Panc1 (cell line): Measurements from ENCODE around the gene UNC45B. TPM values are rescaled to one million over a fixed set of nuclear protein-coding genes. Genes with fewer than 3 reads are reported as not detected.

Experiments
- ATAC-seq: fragments of 200-7000 bp; cut with Tn5 transposase; 2 replicates; pipeline ENCODE4 v1.9.1; 2020; ENCODE audit warnings: mild to moderate bottlenecking, moderate library complexity
- BruUV-seq: library from RNA; stranded (reverse); fragments of 400-500 nt; replicated peaks from 2 replicates; lab custom pipeline; 2021; lab: Mats Ljungman, UMichigan
- CTCF ChIA-PET: fragments of 300-600 bp; sonication (Branson Sonifier 250); formaldehyde crosslinking; loops from one replicate; lab custom pipeline; 2022; ENCODE audit warnings: antibody characterized with exemption; lab: Charles Lee
- POLR2A ChIA-PET: fragments of 300-600 bp; sonication (Branson Sonifier 250); formaldehyde crosslinking; loops from one replicate; lab custom pipeline; 2022; ENCODE audit warnings: antibody characterized with exemption; lab: Charles Lee
- DNase-seq: peaks from one replicate; pipeline ENCODE4 v3.0.0-alpha.2; 2010; ENCODE audit warnings: low read depth, low spot score
- H3K27ac ChIP-seq: 2 replicates; pipeline ENCODE4 v1.5.1; 2011; ENCODE audit warnings: mild to moderate bottlenecking, low read length, inconsistent platforms
- H3K27me3 ChIP-seq: fragments of 200-500 bp; sonication (Bioruptor generic); 2 replicates; pipeline ENCODE4 v1.6.0; 2014; ENCODE audit warnings: low read length, inconsistent platforms; ENCODE audit not compliant: control insufficient read depth, insufficient read depth
- H3K36me3 ChIP-seq: fragments of 200-500 bp; sonication (Bioruptor generic); 2 replicates; pipeline ENCODE4 v1.5.1; 2014; ENCODE audit warnings: inconsistent platforms, mild to moderate bottlenecking, low read length, moderate library complexity; ENCODE audit not compliant: control insufficient read depth, insufficient read depth
- H3K4me1 ChIP-seq: 2 replicates; pipeline ENCODE4 v1.5.1; 2011; ENCODE audit warnings: inconsistent platforms, mild to moderate bottlenecking, low read length, moderate library complexity; ENCODE audit not compliant: control insufficient read depth, insufficient read depth
- H3K4me3 ChIP-seq, 2 experiments: 2 replicates each; pipeline ENCODE4 v1.5.1; 2011 to 2012; ENCODE audit warnings: low read depth in 2 of 2, low read length in 2 of 2, mild to moderate bottlenecking in 2 of 2, inconsistent platforms in 1 of 2, moderate library complexity in 1 of 2
- H3K9me3 ChIP-seq: fragments of 200-500 bp; sonication (Bioruptor generic); 2 replicates; pipeline ENCODE4 v1.5.1; 2014; ENCODE audit warnings: low read depth, mild to moderate bottlenecking, inconsistent platforms, low read length, moderate library complexity; ENCODE audit not compliant: control insufficient read depth, insufficient read depth
- POLR2AphosphoS5 ChIP-seq: IDR thresholded peaks from 2 replicates; pipeline ENCODE4 v1.6.1; 2012; ENCODE audit warnings: mild to moderate bottlenecking, low read depth, low read length, moderate library complexity
- SIN3A ChIP-seq: IDR thresholded peaks from 2 replicates; pipeline ENCODE4 v1.6.1; 2012; ENCODE audit warnings: low read depth, mild to moderate bottlenecking, low read length, moderate library complexity, borderline replicate concordance; ENCODE audit not compliant: insufficient read depth
- TCF7L2 ChIP-seq: IDR thresholded peaks from 2 replicates; pipeline ENCODE4 v1.6.1; 2011; ENCODE audit warnings: mild to moderate bottlenecking, low read depth, low read length, inconsistent platforms
- in situ Hi-C: cut with HindIII; loops from 2 replicates; pipeline ENCODE4 v1.10.0; 2016; ENCODE audit warnings: low sequenced_read_pairs, low pct_unique_long_range_greater_than_20kb
- intact Hi-C: fragments of 100-400 bp; cut with micrococcal nuclease; formaldehyde crosslinking; loops from one replicate; pipeline ENCODE4 v1.10.0; 2022; ENCODE audit not compliant: unreplicated experiment
- total RNA-seq: library from RNA; stranded (reverse); gene quantifications from one replicate; pipeline ENCODE4 v1.2.1, GENCODE V29; 2021; ENCODE audit not compliant: unreplicated experiment
- TF ChIP-seq, protein P1 (sequence below): fragments of 450-650 bp; IDR thresholded peaks from 2 replicates; pipeline ENCODE4 v1.5.1; 2017; ENCODE audit warnings: mild to moderate bottlenecking
- TF ChIP-seq, protein P2 (sequence below), 2 experiments: IDR thresholded peaks; 2 replicates each; pipeline ENCODE4 v1.6.1; 2011 to 2012; ENCODE audit warnings: low read depth in 2 of 2, control low read depth in 1 of 2, low read length in 1 of 2, mild to moderate bottlenecking in 1 of 2, moderate library complexity in 1 of 2; ENCODE audit not compliant: insufficient read depth in 1 of 2

Gene UNC45B
- total RNA-seq, 1 experiment from 2014 or later, result not detected

DNA sequence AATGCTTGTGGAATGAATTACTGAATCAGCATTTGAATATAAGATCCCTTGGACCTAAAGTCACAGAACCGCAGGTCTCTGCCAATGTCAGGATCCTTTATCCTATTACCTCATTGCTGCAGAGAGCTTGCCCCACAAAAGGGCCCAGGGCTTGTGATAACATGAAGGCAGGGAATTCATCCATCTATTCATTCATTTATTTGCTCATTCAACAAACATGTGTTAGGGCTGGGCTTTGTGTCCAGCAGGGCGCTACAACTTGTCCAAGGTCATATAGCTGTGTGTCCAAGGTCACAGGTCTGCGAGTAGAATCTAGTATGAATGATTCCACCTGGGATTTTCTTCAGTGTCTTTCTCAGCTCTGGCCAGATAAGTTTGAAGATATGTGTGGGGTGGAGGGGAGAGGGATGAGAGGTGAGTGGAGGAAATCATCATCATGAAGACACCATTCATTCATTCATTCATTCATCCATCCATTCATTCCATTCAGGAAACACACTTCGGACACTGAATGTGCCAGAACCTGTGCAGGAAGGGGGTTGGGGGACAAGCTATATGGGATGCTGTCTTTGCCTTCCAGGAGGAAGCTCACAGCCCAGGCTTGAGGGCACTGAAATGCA lies 1.3 kb upstream of the UNC45B start:
- H3K27me3 ChIP-seq, result no peaks in the 10 kb centered on the region
- DNase-seq (no peak), ATAC-seq (no peak)
- no peaks in the 10 kb centered on the region for H3K9me3 ChIP-seq
- H3K4me3 ChIP-seq, result no peak overlapping the region
- H3K36me3 ChIP-seq, result no peaks in the 10 kb centered on the region
- no peaks in the 10 kb centered on the region for H3K4me1 ChIP-seq
- ChIA-PET CTCF (no interaction called here), POLR2A (no interaction called here)
- intact Hi-C loops, result no loop called here
- TF ChIP-seq TCF7L2 (no peak), POLR2AphosphoS5 (no peak)
- TF ChIP-seq, protein P1, sequence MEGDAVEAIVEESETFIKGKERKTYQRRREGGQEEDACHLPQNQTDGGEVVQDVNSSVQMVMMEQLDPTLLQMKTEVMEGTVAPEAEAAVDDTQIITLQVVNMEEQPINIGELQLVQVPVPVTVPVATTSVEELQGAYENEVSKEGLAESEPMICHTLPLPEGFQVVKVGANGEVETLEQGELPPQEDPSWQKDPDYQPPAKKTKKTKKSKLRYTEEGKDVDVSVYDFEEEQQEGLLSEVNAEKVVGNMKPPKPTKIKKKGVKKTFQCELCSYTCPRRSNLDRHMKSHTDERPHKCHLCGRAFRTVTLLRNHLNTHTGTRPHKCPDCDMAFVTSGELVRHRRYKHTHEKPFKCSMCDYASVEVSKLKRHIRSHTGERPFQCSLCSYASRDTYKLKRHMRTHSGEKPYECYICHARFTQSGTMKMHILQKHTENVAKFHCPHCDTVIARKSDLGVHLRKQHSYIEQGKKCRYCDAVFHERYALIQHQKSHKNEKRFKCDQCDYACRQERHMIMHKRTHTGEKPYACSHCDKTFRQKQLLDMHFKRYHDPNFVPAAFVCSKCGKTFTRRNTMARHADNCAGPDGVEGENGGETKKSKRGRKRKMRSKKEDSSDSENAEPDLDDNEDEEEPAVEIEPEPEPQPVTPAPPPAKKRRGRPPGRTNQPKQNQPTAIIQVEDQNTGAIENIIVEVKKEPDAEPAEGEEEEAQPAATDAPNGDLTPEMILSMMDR, result no peak
- TF ChIP-seq, protein P2, sequence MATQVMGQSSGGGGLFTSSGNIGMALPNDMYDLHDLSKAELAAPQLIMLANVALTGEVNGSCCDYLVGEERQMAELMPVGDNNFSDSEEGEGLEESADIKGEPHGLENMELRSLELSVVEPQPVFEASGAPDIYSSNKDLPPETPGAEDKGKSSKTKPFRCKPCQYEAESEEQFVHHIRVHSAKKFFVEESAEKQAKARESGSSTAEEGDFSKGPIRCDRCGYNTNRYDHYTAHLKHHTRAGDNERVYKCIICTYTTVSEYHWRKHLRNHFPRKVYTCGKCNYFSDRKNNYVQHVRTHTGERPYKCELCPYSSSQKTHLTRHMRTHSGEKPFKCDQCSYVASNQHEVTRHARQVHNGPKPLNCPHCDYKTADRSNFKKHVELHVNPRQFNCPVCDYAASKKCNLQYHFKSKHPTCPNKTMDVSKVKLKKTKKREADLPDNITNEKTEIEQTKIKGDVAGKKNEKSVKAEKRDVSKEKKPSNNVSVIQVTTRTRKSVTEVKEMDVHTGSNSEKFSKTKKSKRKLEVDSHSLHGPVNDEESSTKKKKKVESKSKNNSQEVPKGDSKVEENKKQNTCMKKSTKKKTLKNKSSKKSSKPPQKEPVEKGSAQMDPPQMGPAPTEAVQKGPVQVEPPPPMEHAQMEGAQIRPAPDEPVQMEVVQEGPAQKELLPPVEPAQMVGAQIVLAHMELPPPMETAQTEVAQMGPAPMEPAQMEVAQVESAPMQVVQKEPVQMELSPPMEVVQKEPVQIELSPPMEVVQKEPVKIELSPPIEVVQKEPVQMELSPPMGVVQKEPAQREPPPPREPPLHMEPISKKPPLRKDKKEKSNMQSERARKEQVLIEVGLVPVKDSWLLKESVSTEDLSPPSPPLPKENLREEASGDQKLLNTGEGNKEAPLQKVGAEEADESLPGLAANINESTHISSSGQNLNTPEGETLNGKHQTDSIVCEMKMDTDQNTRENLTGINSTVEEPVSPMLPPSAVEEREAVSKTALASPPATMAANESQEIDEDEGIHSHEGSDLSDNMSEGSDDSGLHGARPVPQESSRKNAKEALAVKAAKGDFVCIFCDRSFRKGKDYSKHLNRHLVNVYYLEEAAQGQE (IDR thresholded peaks at IDR 0.05; ENCODE audit: insufficient read depth in 1 of 2, low read depth in 2 of 2, low read length in 1 of 2), result no peak
- H3K27ac ChIP-seq, result no peak overlapping the region
- no TSS peak for BruUV-seq
- in situ Hi-C loops, result no loop called here

DNA sequence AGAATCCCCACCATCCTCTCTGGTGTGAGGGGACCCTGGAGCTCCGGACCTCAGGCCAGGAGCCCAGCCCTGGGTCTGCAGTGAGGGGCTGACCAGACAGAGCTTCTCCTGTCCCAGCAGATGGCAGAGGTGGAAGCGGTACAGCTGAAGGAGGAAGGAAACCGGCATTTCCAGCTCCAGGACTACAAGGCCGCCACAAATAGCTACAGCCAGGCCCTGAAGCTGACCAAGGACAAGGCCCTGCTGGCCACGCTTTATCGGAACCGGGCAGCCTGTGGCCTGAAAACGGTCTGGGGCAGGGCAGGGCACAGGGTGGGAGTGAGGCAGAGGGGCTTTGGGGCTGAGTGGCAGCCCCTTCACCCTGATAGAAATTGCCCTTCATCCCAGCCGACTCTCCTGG lies 527 bp downstream of the UNC45B start:
- no peak overlapping the region for H3K27ac ChIP-seq
- no peak for ATAC-seq
- no TSS peak for BruUV-seq
- intact Hi-C loops (no loop called here), in situ Hi-C loops (no loop called here)
- H3K36me3 ChIP-seq, result no peaks in the 10 kb centered on the region
- H3K4me1 ChIP-seq, result no peaks in the 10 kb centered on the region
- TF ChIP-seq TCF7L2, result no peak
- CTCF ChIA-PET, result interaction anchor here (0.7 kb wide), 1 partner anchor 385 kb away, joined by 3 read pairs; no protein-coding TSS in a partner anchor
- peaks cover 5% of the 10 kb centered on the region; the same call in 1 of the 2 replicates for H3K27me3 ChIP-seq
- no peaks in the 10 kb centered on the region for H3K9me3 ChIP-seq
- no peak overlapping the region for H3K4me3 ChIP-seq
- POLR2A ChIA-PET, result no interaction called here
- no peak for DNase-seq

DNA sequence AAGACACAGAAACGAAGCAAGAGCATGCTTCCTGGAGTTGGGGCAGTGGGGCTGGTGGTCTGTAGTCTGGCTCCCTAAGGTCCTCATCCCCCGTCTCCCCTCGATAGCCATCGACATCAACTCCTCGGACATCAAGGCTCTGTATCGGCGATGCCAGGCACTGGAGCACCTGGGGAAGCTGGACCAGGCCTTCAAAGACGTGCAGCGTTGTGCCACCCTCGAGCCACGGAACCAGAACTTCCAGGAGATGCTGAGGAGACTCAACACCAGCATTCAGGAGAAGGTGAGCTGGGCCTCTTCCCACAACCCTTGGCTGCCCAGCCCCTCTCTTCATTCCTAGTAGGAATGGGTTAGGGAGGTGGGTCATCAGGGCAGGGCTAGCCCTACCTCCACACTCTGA lies 2.3 kb downstream of the UNC45B start:
- no peaks in the 10 kb centered on the region for H3K4me1 ChIP-seq
- ATAC-seq, result no peak
- TF ChIP-seq SIN3A (no peak), POLR2AphosphoS5 (no peak), TCF7L2 (no peak)
- TF ChIP-seq, protein P1, result no peak
- TF ChIP-seq, protein P2 (IDR thresholded peaks at IDR 0.05; ENCODE audit: insufficient read depth in 1 of 2, low read depth in 2 of 2, low read length in 1 of 2), result no peak
- in situ Hi-C loops, result no loop called here
- ChIA-PET CTCF (no interaction called here), POLR2A (no interaction called here)
- BruUV-seq, result no TSS peak
- H3K4me3 ChIP-seq, result no peak overlapping the region
- no peaks in the 10 kb centered on the region for H3K9me3 ChIP-seq
- peaks cover 8% of the 10 kb centered on the region; the same call in 1 of the 2 replicates for H3K27me3 ChIP-seq
- no peak for DNase-seq
- no peak overlapping the region for H3K27ac ChIP-seq
- intact Hi-C loops, result loop anchor here (10.0 kb wide), 1 partner anchor 65 kb away; no protein-coding TSS in a partner anchor
- H3K36me3 ChIP-seq, result no peaks in the 10 kb centered on the region
